ENCODE measurements around the gene EEIG2.

The EEIG2 gene

DNA sequence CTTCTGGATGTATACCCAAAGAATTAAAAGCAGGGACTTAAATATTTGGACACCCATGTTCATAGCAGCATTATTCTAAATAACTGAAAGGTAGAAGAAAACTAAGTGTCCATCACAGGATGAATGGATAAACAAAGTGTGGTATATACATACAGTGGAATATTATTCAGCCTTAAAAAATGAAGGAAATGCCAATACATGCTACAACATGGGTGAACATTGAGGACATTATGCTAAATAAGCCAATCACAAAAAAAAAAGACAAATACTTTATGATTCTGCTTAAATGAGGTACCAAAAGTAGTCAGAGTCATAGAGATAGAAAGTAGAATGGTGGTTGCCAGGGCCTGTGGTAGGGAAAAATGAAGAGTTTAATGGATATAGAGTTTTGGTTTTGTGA is 14.1 kb downstream of the EEIG2 start:
- H3K36me3 ChIP-seq (ENCODE audit: control insufficient read depth in 2 of 2, insufficient read depth in 2 of 2, low read length in 2 of 2), result no peaks in the 10 kb centered on the region
- no peak overlapping the region for H3K4me3 ChIP-seq (ENCODE audit: low read length in 2 of 2)
- no peaks in the 10 kb centered on the region for H3K9me3 ChIP-seq (ENCODE audit: control insufficient read depth in 2 of 2, low read length in 2 of 2)
- no peaks in the 10 kb centered on the region for H3K27me3 ChIP-seq (ENCODE audit: control insufficient read depth in 2 of 2, insufficient read depth in 2 of 2, low read length in 2 of 2)
- peaks cover 13 to 14% of the 10 kb centered on the region in 2 donors for H3K4me1 ChIP-seq (ENCODE audit: control insufficient read depth in 2 of 2, insufficient read depth in 2 of 2, low read length in 2 of 2)
- no peak overlapping the region for H3K27ac ChIP-seq (ENCODE audit: low read depth in 2 of 2, low read length in 2 of 2)
- H3K9ac ChIP-seq (ENCODE audit: low read depth in 1 of 2, low read length in 2 of 2), result no peak overlapping the region

DNA sequence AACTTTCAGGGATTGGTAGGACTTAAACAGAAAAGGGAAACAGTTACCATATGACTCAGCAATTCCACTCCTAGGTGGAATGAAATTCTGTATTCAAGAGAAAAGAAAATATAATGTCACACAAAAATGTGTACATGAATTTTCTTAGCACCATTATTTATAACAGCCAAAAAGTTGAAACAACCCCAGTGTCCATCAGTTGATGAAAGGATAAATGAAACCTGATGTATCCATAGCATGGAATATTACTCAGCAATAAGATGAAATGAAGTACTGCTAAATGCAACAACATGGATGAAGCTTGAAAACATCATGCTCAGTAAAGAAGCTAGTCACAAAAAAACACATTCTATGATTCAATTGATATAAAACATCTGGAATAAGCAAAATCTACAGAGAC is 15.5 kb downstream of the EEIG2 start:
- peaks cover 0 to under 1% of the 10 kb centered on the region in 2 donors for H3K9me3 ChIP-seq (ENCODE audit: control insufficient read depth in 2 of 2, low read length in 2 of 2)
- no peaks in the 10 kb centered on the region for H3K27me3 ChIP-seq (ENCODE audit: control insufficient read depth in 2 of 2, insufficient read depth in 2 of 2, low read length in 2 of 2)
- H3K9ac ChIP-seq (ENCODE audit: low read depth in 1 of 2, low read length in 2 of 2), result no peak overlapping the region
- H3K27ac ChIP-seq (ENCODE audit: low read depth in 2 of 2, low read length in 2 of 2), result peak overlapping the region in 1 of 2 donors; percentile 15
- H3K36me3 ChIP-seq (ENCODE audit: control insufficient read depth in 2 of 2, insufficient read depth in 2 of 2, low read length in 2 of 2), result no peaks in the 10 kb centered on the region
- H3K4me1 ChIP-seq (ENCODE audit: control insufficient read depth in 2 of 2, insufficient read depth in 2 of 2, low read length in 2 of 2), result peaks cover 12 to 14% of the 10 kb centered on the region in 2 donors
- H3K4me3 ChIP-seq (ENCODE audit: low read length in 2 of 2), result no peak overlapping the region

- Histone ChIP-seq H3K4me3 (ENCODE audit: low read length in 2 of 2) (peak overlapping the region in 1 of 2 donors; percentile 23), H3K4me1 (ENCODE audit: control insufficient read depth in 2 of 2, insufficient read depth in 2 of 2, low read length in 2 of 2) (peaks cover 16 to 35% of the 10 kb centered on the region in 2 donors), H3K9me3 (ENCODE audit: control insufficient read depth in 2 of 2, low read length in 2 of 2) (peaks cover 0 to 3% of the 10 kb centered on the region in 2 donors), H3K27ac (ENCODE audit: low read depth in 2 of 2, low read length in 2 of 2) (peak overlapping the region; percentile 77 to 90), H3K36me3 (ENCODE audit: control insufficient read depth in 2 of 2, insufficient read depth in 2 of 2, low read length in 2 of 2) (no peaks in the 10 kb centered on the region), H3K27me3 (ENCODE audit: control insufficient read depth in 2 of 2, insufficient read depth in 2 of 2, low read length in 2 of 2) (no peaks in the 10 kb centered on the region), H3K9ac (ENCODE audit: low read depth in 1 of 2, low read length in 2 of 2) (no peak overlapping the region)
Measured at GRCh38 chr1:108583757-108584427, 24.0 kb downstream of the EEIG2 start.

DNA sequence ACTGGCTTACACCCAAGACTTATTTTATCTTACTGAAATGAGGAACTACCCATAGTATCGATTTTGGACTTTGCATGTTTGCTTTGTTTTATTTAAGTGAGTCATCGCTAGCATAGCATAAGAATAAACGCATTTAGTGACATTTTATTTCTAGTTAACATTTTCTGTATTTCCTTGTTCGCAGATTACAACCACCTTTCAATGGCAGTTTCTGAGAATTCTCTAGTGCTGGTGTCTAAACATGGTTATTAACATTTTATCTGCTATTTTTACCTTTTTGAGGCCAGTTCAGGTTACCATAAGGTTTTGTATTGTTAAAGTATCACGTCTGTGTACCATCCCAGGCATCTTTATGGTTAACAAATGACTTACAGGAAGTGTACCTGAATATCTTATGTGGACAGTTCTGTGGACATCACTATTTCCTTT is 24.5 kb downstream of the EEIG2 start:
- H3K36me3 ChIP-seq (ENCODE audit: control insufficient read depth in 2 of 2, insufficient read depth in 2 of 2, low read length in 2 of 2), result no peaks in the 10 kb centered on the region
- no peaks in the 10 kb centered on the region for H3K27me3 ChIP-seq (ENCODE audit: control insufficient read depth in 2 of 2, insufficient read depth in 2 of 2, low read length in 2 of 2)
- peak overlapping the region; percentile 23 to 44 for H3K4me3 ChIP-seq (ENCODE audit: low read length in 2 of 2)
- peak overlapping the region in 1 of 2 donors; percentile 43 for H3K9ac ChIP-seq (ENCODE audit: low read depth in 1 of 2, low read length in 2 of 2)
- peaks cover 16 to 35% of the 10 kb centered on the region in 2 donors for H3K4me1 ChIP-seq (ENCODE audit: control insufficient read depth in 2 of 2, insufficient read depth in 2 of 2, low read length in 2 of 2)
- peaks cover 0 to 3% of the 10 kb centered on the region in 2 donors for H3K9me3 ChIP-seq (ENCODE audit: control insufficient read depth in 2 of 2, low read length in 2 of 2)
- peak overlapping the region; percentile 83 to 90 for H3K27ac ChIP-seq (ENCODE audit: low read depth in 2 of 2, low read length in 2 of 2)

DNA sequence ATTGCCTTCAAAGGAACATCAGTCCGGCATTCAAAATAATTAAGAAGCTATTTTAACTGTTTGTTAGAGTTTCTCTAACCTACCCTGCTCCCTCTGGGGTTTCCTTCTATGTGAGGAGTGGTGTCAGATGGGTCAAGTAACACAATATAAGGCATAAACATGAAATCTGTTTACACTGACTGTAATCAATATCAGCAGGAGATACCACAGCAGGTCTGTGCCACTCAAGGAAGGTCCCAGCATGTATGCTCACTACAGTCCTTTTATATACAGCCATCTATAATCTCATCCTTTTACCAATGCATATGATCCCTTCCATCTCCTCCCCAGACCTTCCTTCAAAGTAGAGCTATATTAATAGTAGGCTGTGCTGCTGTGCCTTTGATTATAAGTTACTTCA is 25.4 kb downstream of the EEIG2 start:
- Histone ChIP-seq H3K9me3 (ENCODE audit: control insufficient read depth in 2 of 2, low read length in 2 of 2) (peaks cover 0 to 3% of the 10 kb centered on the region in 2 donors), H3K4me3 (ENCODE audit: low read length in 2 of 2) (no peak overlapping the region), H3K9ac (ENCODE audit: low read depth in 1 of 2, low read length in 2 of 2) (peak overlapping the region in 1 of 2 donors; percentile 21), H3K4me1 (ENCODE audit: control insufficient read depth in 2 of 2, insufficient read depth in 2 of 2, low read length in 2 of 2) (peaks cover 16 to 35% of the 10 kb centered on the region in 2 donors), H3K27me3 (ENCODE audit: control insufficient read depth in 2 of 2, insufficient read depth in 2 of 2, low read length in 2 of 2) (no peaks in the 10 kb centered on the region), H3K27ac (ENCODE audit: low read depth in 2 of 2, low read length in 2 of 2) (peak overlapping the region; percentile 83 to 90), H3K36me3 (ENCODE audit: control insufficient read depth in 2 of 2, insufficient read depth in 2 of 2, low read length in 2 of 2) (no peaks in the 10 kb centered on the region)

- peaks cover 10 to 27% of the 10 kb centered on the region in 2 donors for H3K4me1 ChIP-seq (ENCODE audit: control insufficient read depth in 2 of 2, insufficient read depth in 2 of 2, low read length in 2 of 2)
- H3K4me3 ChIP-seq (ENCODE audit: low read length in 2 of 2), result no peak overlapping the region
- no peaks in the 10 kb centered on the region for H3K27me3 ChIP-seq (ENCODE audit: control insufficient read depth in 2 of 2, insufficient read depth in 2 of 2, low read length in 2 of 2)
- H3K36me3 ChIP-seq (ENCODE audit: control insufficient read depth in 2 of 2, insufficient read depth in 2 of 2, low read length in 2 of 2), result no peaks in the 10 kb centered on the region
- H3K27ac ChIP-seq (ENCODE audit: low read depth in 2 of 2, low read length in 2 of 2), result no peak overlapping the region
- no peaks in the 10 kb centered on the region for H3K9me3 ChIP-seq (ENCODE audit: control insufficient read depth in 2 of 2, low read length in 2 of 2)
- no peak overlapping the region for H3K9ac ChIP-seq (ENCODE audit: low read depth in 1 of 2, low read length in 2 of 2)
Measured at GRCh38 chr1:108590441-108590840, 30.5 kb downstream of the EEIG2 start.

DNA sequence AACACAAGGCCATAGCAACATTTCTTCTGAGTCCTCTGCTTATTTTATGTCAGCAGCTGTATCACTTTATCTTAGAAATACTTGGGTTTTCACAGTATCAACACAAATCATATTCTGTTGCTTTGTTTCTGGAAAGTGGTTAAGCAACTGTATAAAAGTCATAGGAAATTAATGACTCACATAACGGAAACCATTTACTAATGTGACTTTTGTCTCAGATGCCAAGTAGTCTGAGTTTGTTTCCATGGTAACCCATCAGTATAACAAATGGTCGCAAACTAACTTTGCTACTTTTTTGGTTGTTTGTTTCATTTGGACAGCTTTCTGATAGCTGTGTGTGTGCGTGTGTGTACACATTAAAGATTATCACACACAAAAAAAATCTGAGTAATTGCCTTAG is 31.1 kb downstream of the EEIG2 start:
- H3K4me1 ChIP-seq (ENCODE audit: control insufficient read depth in 2 of 2, insufficient read depth in 2 of 2, low read length in 2 of 2), result peaks cover 9 to 26% of the 10 kb centered on the region in 2 donors
- no peak overlapping the region for H3K9ac ChIP-seq (ENCODE audit: low read depth in 1 of 2, low read length in 2 of 2)
- no peaks in the 10 kb centered on the region for H3K27me3 ChIP-seq (ENCODE audit: control insufficient read depth in 2 of 2, insufficient read depth in 2 of 2, low read length in 2 of 2)
- no peak overlapping the region for H3K4me3 ChIP-seq (ENCODE audit: low read length in 2 of 2)
- H3K36me3 ChIP-seq (ENCODE audit: control insufficient read depth in 2 of 2, insufficient read depth in 2 of 2, low read length in 2 of 2), result no peaks in the 10 kb centered on the region
- peak overlapping the region in 1 of 2 donors; percentile 29 for H3K27ac ChIP-seq (ENCODE audit: low read depth in 2 of 2, low read length in 2 of 2)
- H3K9me3 ChIP-seq (ENCODE audit: control insufficient read depth in 2 of 2, low read length in 2 of 2), result no peaks in the 10 kb centered on the region

DNA sequence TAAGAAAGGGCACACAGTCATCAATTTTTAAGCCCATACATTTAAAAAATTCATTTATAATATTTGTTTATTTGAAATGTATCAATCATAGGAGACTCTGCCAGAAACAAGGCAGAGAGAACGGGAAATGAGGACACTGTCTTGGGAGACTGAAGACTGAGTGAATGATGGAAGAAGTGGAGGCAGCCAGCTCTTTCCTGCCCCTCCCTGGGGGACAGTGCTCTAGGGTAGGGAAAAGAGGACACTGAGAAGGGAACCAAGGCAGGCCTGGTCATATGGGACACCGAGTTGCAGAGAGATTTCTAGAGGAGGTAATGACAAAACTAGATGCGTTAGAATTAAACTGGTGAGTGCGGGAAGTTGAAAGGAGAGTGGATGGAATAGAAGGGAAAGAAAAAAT is 31.6 kb downstream of the EEIG2 start:
- Histone ChIP-seq H3K36me3 (ENCODE audit: control insufficient read depth in 2 of 2, insufficient read depth in 2 of 2, low read length in 2 of 2) (no peaks in the 10 kb centered on the region), H3K27me3 (ENCODE audit: control insufficient read depth in 2 of 2, insufficient read depth in 2 of 2, low read length in 2 of 2) (no peaks in the 10 kb centered on the region), H3K9me3 (ENCODE audit: control insufficient read depth in 2 of 2, low read length in 2 of 2) (no peaks in the 10 kb centered on the region), H3K4me3 (ENCODE audit: low read length in 2 of 2) (no peak overlapping the region), H3K4me1 (ENCODE audit: control insufficient read depth in 2 of 2, insufficient read depth in 2 of 2, low read length in 2 of 2) (peaks cover 13 to 25% of the 10 kb centered on the region in 2 donors), H3K27ac (ENCODE audit: low read depth in 2 of 2, low read length in 2 of 2) (peak overlapping the region; percentile 29 to 43), H3K9ac (ENCODE audit: low read depth in 1 of 2, low read length in 2 of 2) (no peak overlapping the region)

DNA sequence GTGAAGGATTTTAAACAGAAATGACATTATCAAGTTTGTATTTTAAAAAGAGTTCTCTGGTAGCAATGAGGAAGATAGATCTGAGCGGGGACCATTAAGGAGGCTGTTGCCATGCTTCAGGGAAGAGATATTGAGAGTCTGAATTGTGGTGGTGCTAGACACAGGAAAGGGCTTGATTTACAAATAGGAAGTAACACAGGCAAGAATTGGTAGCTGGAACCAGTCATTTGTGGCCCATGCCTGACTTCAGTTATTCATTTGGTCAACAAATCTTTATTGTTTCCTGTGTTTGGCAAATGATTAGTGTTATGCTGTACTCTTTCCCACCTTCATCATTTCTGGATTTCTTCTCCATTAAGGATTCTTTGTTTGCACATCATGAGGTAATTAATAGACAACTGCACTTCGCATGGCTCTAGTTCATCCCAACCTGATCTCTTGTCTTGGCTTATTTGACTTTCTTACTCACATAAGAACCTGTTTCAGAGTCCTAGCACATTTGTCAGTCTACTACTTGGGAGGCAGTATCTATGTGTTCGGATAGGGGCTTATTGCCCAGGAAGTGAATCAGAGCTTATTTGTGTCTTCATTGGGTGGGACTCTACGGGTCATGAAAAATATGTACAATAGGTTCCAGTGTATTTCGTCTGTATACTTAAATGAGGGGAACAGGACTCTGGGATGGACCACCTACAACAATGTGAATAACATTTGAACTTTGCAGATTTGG is 32.3 kb downstream of the EEIG2 start:
- peaks cover 20 to 29% of the 10 kb centered on the region in 2 donors for H3K4me1 ChIP-seq (ENCODE audit: control insufficient read depth in 2 of 2, insufficient read depth in 2 of 2, low read length in 2 of 2)
- no peak overlapping the region for H3K4me3 ChIP-seq (ENCODE audit: low read length in 2 of 2)
- H3K9ac ChIP-seq (ENCODE audit: low read depth in 1 of 2, low read length in 2 of 2), result no peak overlapping the region
- peak overlapping the region; percentile 20 to 29 for H3K27ac ChIP-seq (ENCODE audit: low read depth in 2 of 2, low read length in 2 of 2)
- H3K9me3 ChIP-seq (ENCODE audit: control insufficient read depth in 2 of 2, low read length in 2 of 2), result no peaks in the 10 kb centered on the region
- H3K36me3 ChIP-seq (ENCODE audit: control insufficient read depth in 2 of 2, insufficient read depth in 2 of 2, low read length in 2 of 2), result no peaks in the 10 kb centered on the region
- no peaks in the 10 kb centered on the region for H3K27me3 ChIP-seq (ENCODE audit: control insufficient read depth in 2 of 2, insufficient read depth in 2 of 2, low read length in 2 of 2)

- Histone ChIP-seq H3K4me1 (ENCODE audit: control insufficient read depth in 2 of 2, insufficient read depth in 2 of 2, low read length in 2 of 2) (peaks cover 22 to 31% of the 10 kb centered on the region in 2 donors), H3K9me3 (ENCODE audit: control insufficient read depth in 2 of 2, low read length in 2 of 2) (no peaks in the 10 kb centered on the region), H3K36me3 (ENCODE audit: control insufficient read depth in 2 of 2, insufficient read depth in 2 of 2, low read length in 2 of 2) (no peaks in the 10 kb centered on the region), H3K9ac (ENCODE audit: low read depth in 1 of 2, low read length in 2 of 2) (no peak overlapping the region), H3K27me3 (ENCODE audit: control insufficient read depth in 2 of 2, insufficient read depth in 2 of 2, low read length in 2 of 2) (no peaks in the 10 kb centered on the region), H3K27ac (ENCODE audit: low read depth in 2 of 2, low read length in 2 of 2) (no peak overlapping the region), H3K4me3 (ENCODE audit: low read length in 2 of 2) (no peak overlapping the region)
Measured at GRCh38 chr1:108593448-108593847, 33.5 kb downstream of the EEIG2 start.
